Esophagus squamous epithelium (tissue), 5 donors: Measurements from ENCODE around the gene MEI1. TPM values are rescaled to one million over a fixed set of nuclear protein-coding genes. Genes with fewer than 3 reads are reported as not detected.
A peak's percentile ranks its signal among the peaks of the same experiment; 100 is the strongest.

Experiments used
- DNase-seq: peaks from one replicate; lab custom pipeline; 2025; lab: John Stamatoyannopoulos, UW
- H3K27ac ChIP-seq, 4 donors: fragments of 200-600 bp; sonication (generic); one replicate each; pipeline ENCODE4 v1.5.1; 2016 to 2019; ENCODE audit warnings: mild to moderate bottlenecking in 1 of 4
- H3K27me3 ChIP-seq, 4 donors: fragments of 200-600 bp; sonication (generic); 1 replicate in 3 of 4; 2 replicates in 1 of 4; pipeline versions ENCODE4 v1.5.1 to v1.6.0; 2017 to 2021; ENCODE audit warnings: antibody characterized with exemption in 1 of 4
- H3K36me3 ChIP-seq, 3 donors: fragments of 200-600 bp; sonication (generic); one replicate each; pipeline ENCODE4 v1.5.1; 2016 to 2019
- H3K4me1 ChIP-seq, 3 donors: fragments of 200-600 bp; sonication (generic); one replicate each; pipeline ENCODE4 v1.5.1; 2017 to 2019
- H3K4me3 ChIP-seq, 4 donors: fragments of 200-600 bp; sonication (generic); 1 replicate in 3 of 4; 2 replicates in 1 of 4; pipeline ENCODE4 v1.5.1; 2016 to 2019; ENCODE audit warnings: mild to moderate bottlenecking in 2 of 4, moderate library complexity in 1 of 4
- H3K9me3 ChIP-seq, 3 donors: fragments of 200-600 bp; sonication (generic); one replicate each; pipeline ENCODE4 v1.5.1; 2016 to 2019
- CTCF ChIP-seq, 6 experiments: fragments of 450-650 bp in 4 of 6; fragments of 200-600 bp in 2 of 6; sonication (generic) in 2 of 6; IDR thresholded peaks; one replicate each; pipeline ENCODE4 v1.5.1; 2016 to 2019; ENCODE audit warnings: antibody characterized with exemption in 6 of 6, mild to moderate bottlenecking in 4 of 6, moderate library complexity in 4 of 6
- POLR2A ChIP-seq, 4 donors: fragments of 450-650 bp; IDR thresholded peaks; one replicate each; pipeline ENCODE4 v1.6.1; 2017; ENCODE audit warnings: antibody characterized with exemption in 4 of 4, mild to moderate bottlenecking in 4 of 4, moderate library complexity in 3 of 4
- WGBS, 2 donors: methylation state at CpG; one replicate each; pipeline ENCODE4 v1.1.5; 2018; 5-methylcytosine and 5-hydroxymethylcytosine counted together
- intact Hi-C: fragments of 100-400 bp; cut with DNase I; formaldehyde crosslinking; loops from one replicate; pipeline ENCODE4 v1.15.0; 2022
- total RNA-seq, 4 donors: library from RNA; depleted of rRNA; stranded (reverse); fragments of >200 nt; gene quantifications; one replicate each; pipeline ENCODE4 v1.1.0, GENCODE V29; 2016
- donor health status: DM: yes; HTN: yes; CAD: no.

The MEI1 gene
- total RNA-seq, 4 donors from 2014 or later = 0.09 to 1.3 (median 0.52) TPM

- Histone ChIP-seq H3K9me3 (no peaks in the 10 kb centered on the region), H3K4me1 (no peaks in the 10 kb centered on the region), H3K36me3 (no peaks in the 10 kb centered on the region), H3K4me3 (no peak overlapping the region), H3K27ac (no peak overlapping the region), H3K27me3 (no peaks in the 10 kb centered on the region)
- no peak for TF ChIP-seq POLR2A (IDR thresholded peaks at IDR 0.05)
- no peak for DNase-seq
- WGBS, 2 donors = 57 to 74% methylated on average over 2 to 3 of the region's 3 CpGs
- intact Hi-C loops = no loop called here
Observed at GRCh38 chr22:41779929-41780505, 80.7 kb downstream of the MEI1 start.

GRCh38 chr22:41780746-41781505 lies 81.6 kb downstream of the MEI1 start:
- H3K4me3 ChIP-seq = peak overlapping the region in 2 of 4 donors; percentile 27 to 41
- peak overlapping the region in 3 of 4 donors; percentile 52 to 70 (median 64) for H3K27ac ChIP-seq
- H3K9me3 ChIP-seq = no peaks in the 10 kb centered on the region

GRCh38 chr22:41781507-41781906 lies 82.2 kb downstream of the MEI1 start:
- H3K36me3 ChIP-seq = no peaks in the 10 kb centered on the region
- no peak for DNase-seq
- H3K27me3 ChIP-seq = no peaks in the 10 kb centered on the region
- 100% methylated on average over 1 of the region's 1 CpG; no CpG with 5 or more reads in 1 of the 2 donors for WGBS, 2 donors
- TF ChIP-seq POLR2A (IDR thresholded peaks at IDR 0.05) = no peak
- no peak for TF ChIP-seq CTCF (IDR thresholded peaks at IDR 0.05)
- H3K9me3 ChIP-seq = no peaks in the 10 kb centered on the region
- H3K4me3 ChIP-seq = peak overlapping the region in 2 of 4 donors; percentile 27 to 41
- intact Hi-C loops = no loop called here
- H3K4me1 ChIP-seq = no peaks in the 10 kb centered on the region
- peak overlapping the region in 3 of 4 donors; percentile 52 to 70 (median 64) for H3K27ac ChIP-seq

More at GRCh38 chr22:41780746-41781505, 81.6 kb downstream of the MEI1 start:
- Histone ChIP-seq H3K27me3 (no peaks in the 10 kb centered on the region), H3K36me3 (no peaks in the 10 kb centered on the region), H3K4me1 (no peaks in the 10 kb centered on the region)
- TF ChIP-seq CTCF (IDR thresholded peaks at IDR 0.05) (no peak), POLR2A (IDR thresholded peaks at IDR 0.05) (peak in 1 of 4 donors; percentile 60)
- WGBS, 2 donors = 35 to 55% methylated on average over 3 to 8 of the region's 11 CpGs
- DNase-seq = peak; percentile 70
- intact Hi-C loops = no loop called here

GRCh38 chr22:41782316-41782715 lies 83.0 kb downstream of the MEI1 start:
- H3K9me3 ChIP-seq = no peaks in the 10 kb centered on the region
- intact Hi-C loops = no loop called here
- H3K36me3 ChIP-seq = no peaks in the 10 kb centered on the region
- H3K4me3 ChIP-seq = peak overlapping the region in 2 of 4 donors; percentile 27 to 41
- DNase-seq = no peak
- 83 to 85% methylated on average over 6 of the region's 6 CpGs for WGBS, 2 donors
- H3K27ac ChIP-seq = no peak overlapping the region
- no peaks in the 10 kb centered on the region for H3K27me3 ChIP-seq
- TF ChIP-seq CTCF (IDR thresholded peaks at IDR 0.05) (no peak), POLR2A (IDR thresholded peaks at IDR 0.05) (no peak)
- H3K4me1 ChIP-seq = no peaks in the 10 kb centered on the region

GRCh38 chr22:41782751-41783150 lies 83.4 kb downstream of the MEI1 start:
- Histone ChIP-seq H3K9me3 (no peaks in the 10 kb centered on the region), H3K27ac (no peak overlapping the region), H3K36me3 (no peaks in the 10 kb centered on the region), H3K27me3 (no peaks in the 10 kb centered on the region), H3K4me1 (no peaks in the 10 kb centered on the region), H3K4me3 (no peak overlapping the region)
- TF ChIP-seq POLR2A (IDR thresholded peaks at IDR 0.05) = no peak
- 77 to 93% methylated on average over 2 of the region's 2 CpGs for WGBS, 2 donors
- no peak for DNase-seq
- intact Hi-C loops = no loop called here

- WGBS, 2 donors = 75 to 78% methylated on average over 2 of the region's 2 CpGs
- Histone ChIP-seq H3K27ac (no peak overlapping the region), H3K36me3 (no peaks in the 10 kb centered on the region), H3K9me3 (no peaks in the 10 kb centered on the region), H3K4me3 (no peak overlapping the region), H3K4me1 (no peaks in the 10 kb centered on the region), H3K27me3 (no peaks in the 10 kb centered on the region)
- no peak for DNase-seq
- no peak for TF ChIP-seq CTCF (IDR thresholded peaks at IDR 0.05)
- intact Hi-C loops = no loop called here
Observed at GRCh38 chr22:41787331-41787730, 88.0 kb downstream of the MEI1 start.
